ENCODE measurements around the gene PEPD. TPM values are rescaled to one million over a fixed set of nuclear protein-coding genes. Genes with fewer than 3 reads are reported as not detected.

Gene PEPD
- total RNA-seq, 1 experiment from 2014 or later, result 18.3 TPM

DNA sequence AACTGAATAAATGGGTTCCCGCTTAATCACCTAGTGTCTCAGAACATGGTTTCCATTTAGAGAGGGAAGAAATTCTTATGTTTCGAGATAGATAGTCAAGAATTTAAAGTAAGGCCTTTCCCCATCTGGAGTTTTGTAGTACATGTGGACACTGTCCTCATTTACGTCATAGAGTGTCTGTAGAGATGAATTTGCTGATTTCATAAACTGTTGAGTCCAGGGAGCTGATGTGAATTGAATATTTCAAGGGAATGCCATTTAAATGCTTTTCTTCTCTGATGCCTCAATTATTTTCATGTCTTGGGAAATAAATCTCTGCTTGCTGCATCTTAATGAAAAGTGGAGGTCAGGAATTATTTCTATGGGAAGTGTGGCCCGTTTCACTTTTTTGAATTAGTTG is 138.6 kb downstream of the PEPD start:
- ChIA-PET POLR2A (interaction anchor here (0.8 to 3.5 kb wide), 3 partner anchors 9 to 80 kb away, joined by 3 to 22 read pairs (median 3); partner anchors contain the start of gene CEBPG), CTCF (interaction anchor here (1.0 to 1.6 kb wide), 6 partner anchors 9 to 148 kb away, joined by 3 to 9 read pairs (median 4); no protein-coding TSS in a partner anchor)
- no TSS peak for BruUV-seq (replicated peaks)
- TF ChIP-seq, protein P1, sequence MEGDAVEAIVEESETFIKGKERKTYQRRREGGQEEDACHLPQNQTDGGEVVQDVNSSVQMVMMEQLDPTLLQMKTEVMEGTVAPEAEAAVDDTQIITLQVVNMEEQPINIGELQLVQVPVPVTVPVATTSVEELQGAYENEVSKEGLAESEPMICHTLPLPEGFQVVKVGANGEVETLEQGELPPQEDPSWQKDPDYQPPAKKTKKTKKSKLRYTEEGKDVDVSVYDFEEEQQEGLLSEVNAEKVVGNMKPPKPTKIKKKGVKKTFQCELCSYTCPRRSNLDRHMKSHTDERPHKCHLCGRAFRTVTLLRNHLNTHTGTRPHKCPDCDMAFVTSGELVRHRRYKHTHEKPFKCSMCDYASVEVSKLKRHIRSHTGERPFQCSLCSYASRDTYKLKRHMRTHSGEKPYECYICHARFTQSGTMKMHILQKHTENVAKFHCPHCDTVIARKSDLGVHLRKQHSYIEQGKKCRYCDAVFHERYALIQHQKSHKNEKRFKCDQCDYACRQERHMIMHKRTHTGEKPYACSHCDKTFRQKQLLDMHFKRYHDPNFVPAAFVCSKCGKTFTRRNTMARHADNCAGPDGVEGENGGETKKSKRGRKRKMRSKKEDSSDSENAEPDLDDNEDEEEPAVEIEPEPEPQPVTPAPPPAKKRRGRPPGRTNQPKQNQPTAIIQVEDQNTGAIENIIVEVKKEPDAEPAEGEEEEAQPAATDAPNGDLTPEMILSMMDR (IDR thresholded peaks at IDR 0.05; ENCODE audit: unreplicated experiment), result no peak
- Mint-ChIP-seq H3K27me3 (ENCODE audit: insufficient read depth, unreplicated experiment) (no peaks in the 10 kb centered on the region), H3K27ac (ENCODE audit: low read depth, unreplicated experiment) (no peak overlapping the region), H3K9me3 (ENCODE audit: unreplicated experiment) (no peaks in the 10 kb centered on the region), H3K4me1 (ENCODE audit: insufficient read depth, unreplicated experiment) (peaks cover 16% of the 10 kb centered on the region), H3K36me3 (ENCODE audit: insufficient read depth, unreplicated experiment) (peaks cover 73% of the 10 kb centered on the region), H3K4me3 (ENCODE audit: unreplicated experiment) (no peak overlapping the region)
- intact Hi-C loops (cut with micrococcal nuclease), result no loop called here
- DNase-seq (ENCODE audit: unreplicated experiment), result no peak

- no peak overlapping the region for H3K27ac Mint-ChIP-seq (ENCODE audit: low read depth, unreplicated experiment)
- H3K9me3 Mint-ChIP-seq (ENCODE audit: unreplicated experiment), result no peaks in the 10 kb centered on the region
- H3K4me3 Mint-ChIP-seq (ENCODE audit: unreplicated experiment), result no peak overlapping the region
- peaks cover 68% of the 10 kb centered on the region for H3K36me3 Mint-ChIP-seq (ENCODE audit: insufficient read depth, unreplicated experiment)
- intact Hi-C loops (cut with micrococcal nuclease), result no loop called here
- BruUV-seq (replicated peaks), result no TSS peak
- TF ChIP-seq, protein P1 (IDR thresholded peaks at IDR 0.05; ENCODE audit: unreplicated experiment), result no peak
- no peaks in the 10 kb centered on the region for H3K27me3 Mint-ChIP-seq (ENCODE audit: insufficient read depth, unreplicated experiment)
- CTCF ChIA-PET, result interaction anchor here (0.5 to 3.1 kb wide), 7 partner anchors 10 to 198 kb away, joined by 3 to 11 read pairs (median 5); no protein-coding TSS in a partner anchor
- peaks cover 23% of the 10 kb centered on the region for H3K4me1 Mint-ChIP-seq (ENCODE audit: insufficient read depth, unreplicated experiment)
- POLR2A ChIA-PET, result interaction anchor here (0.8 to 3.5 kb wide), 5 partner anchors 8 to 205 kb away, joined by 3 to 22 read pairs (median 3); partner anchors contain the start of genes CEBPA and CEBPG
- no peak for DNase-seq (ENCODE audit: unreplicated experiment)
Measured at GRCh38 chr19:33382006-33382405, 139.6 kb downstream of the PEPD start.

DNA sequence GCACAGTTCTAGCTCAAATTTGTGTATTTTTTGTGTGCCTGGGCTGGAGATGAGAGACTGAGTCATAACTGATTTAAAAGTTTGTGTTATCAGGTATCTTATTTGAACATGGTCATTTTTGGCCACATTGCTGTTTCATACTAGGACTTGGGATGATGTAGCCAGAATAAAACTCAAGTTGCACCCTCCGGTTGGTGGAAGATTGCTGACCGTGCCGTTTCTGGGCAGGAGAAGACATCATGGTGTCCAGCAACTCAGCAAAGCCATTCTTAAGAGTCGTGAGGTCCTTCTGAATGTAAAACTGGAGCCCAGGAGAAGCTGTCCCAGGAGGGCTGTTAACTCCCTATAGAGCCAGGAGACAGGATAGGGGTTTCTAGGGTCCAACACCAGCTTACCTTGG is 140.5 kb downstream of the PEPD start:
- Mint-ChIP-seq H3K4me1 (ENCODE audit: insufficient read depth, unreplicated experiment) (peaks cover 32% of the 10 kb centered on the region), H3K27ac (ENCODE audit: low read depth, unreplicated experiment) (no peak overlapping the region), H3K4me3 (ENCODE audit: unreplicated experiment) (no peak overlapping the region), H3K9me3 (ENCODE audit: unreplicated experiment) (no peaks in the 10 kb centered on the region), H3K27me3 (ENCODE audit: insufficient read depth, unreplicated experiment) (no peaks in the 10 kb centered on the region), H3K36me3 (ENCODE audit: insufficient read depth, unreplicated experiment) (peaks cover 68% of the 10 kb centered on the region)
- no peak for DNase-seq (ENCODE audit: unreplicated experiment)
- no TSS peak for BruUV-seq (replicated peaks)
- ChIA-PET CTCF (interaction anchor here (0.9 to 3.1 kb wide), 4 partner anchors 11 to 146 kb away, joined by 3 to 11 read pairs (median 4); no protein-coding TSS in a partner anchor), POLR2A (interaction anchor here (0.7 to 3.5 kb wide), 4 partner anchors 7 to 794 kb away, joined by 3 to 22 read pairs (median 4); partner anchors contain the start of genes CEBPA and CEBPG)
- intact Hi-C loops (cut with micrococcal nuclease), result no loop called here
- TF ChIP-seq, protein P1 (IDR thresholded peaks at IDR 0.05; ENCODE audit: unreplicated experiment), result no peak

- TF ChIP-seq, protein P1 (IDR thresholded peaks at IDR 0.05; ENCODE audit: unreplicated experiment), result no peak
- intact Hi-C loops (cut with micrococcal nuclease), result no loop called here
- peaks cover 56% of the 10 kb centered on the region for H3K36me3 Mint-ChIP-seq (ENCODE audit: insufficient read depth, unreplicated experiment)
- H3K4me3 Mint-ChIP-seq (ENCODE audit: unreplicated experiment), result no peak overlapping the region
- DNase-seq (ENCODE audit: unreplicated experiment), result no peak
- CTCF ChIA-PET, result interaction anchor here (0.6 to 3.1 kb wide), 9 partner anchors 16 to 144 kb away, joined by 3 to 11 read pairs (median 5); partner anchors contain the start of gene CEBPA
- no TSS peak for BruUV-seq (replicated peaks)
- H3K4me1 Mint-ChIP-seq (ENCODE audit: insufficient read depth, unreplicated experiment), result peaks cover 49% of the 10 kb centered on the region
- peak overlapping the region; percentile 23 for H3K27ac Mint-ChIP-seq (ENCODE audit: low read depth, unreplicated experiment)
- POLR2A ChIA-PET, result interaction anchor here (0.6 to 4.5 kb wide), 5 partner anchors 30 to 266 kb away, joined by 3 to 37 read pairs (median 4); partner anchors contain the start of gene CEBPA
- no peaks in the 10 kb centered on the region for H3K9me3 Mint-ChIP-seq (ENCODE audit: unreplicated experiment)
- H3K27me3 Mint-ChIP-seq (ENCODE audit: insufficient read depth, unreplicated experiment), result no peaks in the 10 kb centered on the region
Measured at GRCh38 chr19:33379151-33379829, 142.3 kb downstream of the PEPD start.

Measured in MCF 10A (cell line).